ENCODE measurements around the gene KCNJ12.
"Not testable (repeated sequence)": the region's sequence is repeated elsewhere in the genome, so short reads cannot be mapped to it uniquely, and the experiment has no call there.

KCNJ12 gene

GRCh38 chr17:21413570-21414279 is 37.6 kb downstream of the KCNJ12 start:
- 40 to 77% methylated on average over 3 to 6 of the region's 11 CpGs for WGBS, 2 experiments
- not testable (repeated sequence) for H3K9me3 ChIP-seq (ENCODE audit: control insufficient read depth, low read length); H3K27ac ChIP-seq (ENCODE audit: insufficient read depth, low read depth, low read length, poor library complexity, severe bottlenecking); H3K4me1 ChIP-seq (ENCODE audit: control insufficient read depth, insufficient read depth, low read length); H3K4me3 ChIP-seq (ENCODE audit: insufficient read depth, low read depth, low read length); H3K27me3 ChIP-seq (ENCODE audit: control insufficient read depth, insufficient read depth, low read length, poor library complexity, severe bottlenecking); H3K36me3 ChIP-seq (ENCODE audit: control insufficient read depth, insufficient read depth, low read length)

- H3K4me3 ChIP-seq (ENCODE audit: insufficient read depth, low read depth, low read length); H3K36me3 ChIP-seq (ENCODE audit: control insufficient read depth, insufficient read depth, low read length); H3K27ac ChIP-seq (ENCODE audit: insufficient read depth, low read depth, low read length, poor library complexity, severe bottlenecking); H3K4me1 ChIP-seq (ENCODE audit: control insufficient read depth, insufficient read depth, low read length); H3K27me3 ChIP-seq (ENCODE audit: control insufficient read depth, insufficient read depth, low read length, poor library complexity, severe bottlenecking); H3K9me3 ChIP-seq (ENCODE audit: control insufficient read depth, low read length): not testable (repeated sequence)
- WGBS, 2 experiments, result 74 to 76% methylated on average over 6 to 7 of the region's 7 CpGs
Measured at GRCh38 chr17:21414616-21415015, 38.5 kb downstream of the KCNJ12 start.

DNA sequence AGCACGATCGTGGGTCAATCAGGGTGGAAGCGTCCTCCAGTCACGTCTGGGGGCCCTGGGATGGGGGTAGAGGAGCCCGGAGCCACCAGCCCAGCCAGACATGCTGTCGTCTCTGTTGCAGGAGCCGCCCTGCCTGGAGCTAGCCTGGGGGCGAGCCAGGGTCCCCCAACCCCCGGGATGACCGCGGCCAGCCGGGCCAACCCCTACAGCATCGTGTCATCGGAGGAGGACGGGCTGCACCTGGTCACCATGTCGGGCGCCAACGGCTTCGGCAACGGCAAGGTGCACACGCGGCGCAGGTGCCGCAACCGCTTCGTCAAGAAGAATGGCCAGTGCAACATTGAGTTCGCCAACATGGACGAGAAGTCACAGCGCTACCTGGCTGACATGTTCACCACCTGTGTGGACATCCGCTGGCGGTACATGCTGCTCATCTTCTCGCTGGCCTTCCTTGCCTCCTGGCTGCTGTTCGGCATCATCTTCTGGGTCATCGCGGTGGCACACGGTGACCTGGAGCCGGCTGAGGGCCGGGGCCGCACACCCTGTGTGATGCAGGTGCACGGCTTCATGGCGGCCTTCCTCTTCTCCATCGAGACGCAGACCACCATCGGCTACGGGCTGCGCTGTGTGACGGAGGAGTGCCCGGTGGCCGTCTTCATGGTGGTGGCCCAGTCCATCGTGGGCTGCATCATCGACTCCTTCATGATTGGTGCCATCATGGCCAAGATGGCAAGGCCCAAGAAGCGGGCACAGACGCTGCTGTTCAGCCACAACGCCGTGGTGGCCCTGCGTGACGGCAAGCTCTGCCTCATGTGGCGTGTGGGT is 39.2 kb downstream of the KCNJ12 start:
- H3K4me1 ChIP-seq (ENCODE audit: control insufficient read depth, insufficient read depth, low read length); H3K27me3 ChIP-seq (ENCODE audit: control insufficient read depth, insufficient read depth, low read length, poor library complexity, severe bottlenecking); H3K9me3 ChIP-seq (ENCODE audit: control insufficient read depth, low read length); H3K27ac ChIP-seq (ENCODE audit: insufficient read depth, low read depth, low read length, poor library complexity, severe bottlenecking); H3K4me3 ChIP-seq (ENCODE audit: insufficient read depth, low read depth, low read length); H3K36me3 ChIP-seq (ENCODE audit: control insufficient read depth, insufficient read depth, low read length): not testable (repeated sequence)
- WGBS, 2 experiments, result 89 to 92% methylated on average over 50 to 54 of the region's 58 CpGs

DNA sequence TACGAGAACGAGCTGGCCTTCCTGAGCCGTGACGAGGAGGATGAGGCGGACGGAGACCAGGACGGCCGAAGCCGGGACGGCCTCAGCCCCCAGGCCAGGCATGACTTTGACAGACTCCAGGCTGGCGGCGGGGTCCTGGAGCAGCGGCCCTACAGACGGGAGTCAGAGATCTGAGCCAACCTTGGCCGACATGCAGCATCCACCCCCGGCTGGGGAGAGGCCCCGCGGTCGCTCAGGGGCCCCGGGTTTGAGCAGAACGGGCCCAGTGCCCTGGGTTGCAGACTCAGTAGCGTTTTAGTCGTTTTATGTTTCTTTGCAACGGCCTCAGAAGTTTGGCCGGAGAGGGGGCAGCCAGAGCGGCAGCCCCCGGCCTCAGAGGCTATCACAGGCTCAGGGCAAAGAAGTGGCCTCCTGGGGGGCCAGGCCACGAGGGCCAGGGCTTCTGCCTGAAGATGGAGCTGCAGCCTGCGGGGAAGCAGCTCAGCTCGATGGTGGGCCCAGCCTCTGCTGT is 40.4 kb downstream of the KCNJ12 start:
- H3K27ac ChIP-seq (ENCODE audit: insufficient read depth, low read depth, low read length, poor library complexity, severe bottlenecking); H3K27me3 ChIP-seq (ENCODE audit: control insufficient read depth, insufficient read depth, low read length, poor library complexity, severe bottlenecking); H3K9me3 ChIP-seq (ENCODE audit: control insufficient read depth, low read length); H3K4me1 ChIP-seq (ENCODE audit: control insufficient read depth, insufficient read depth, low read length); H3K4me3 ChIP-seq (ENCODE audit: insufficient read depth, low read depth, low read length); H3K36me3 ChIP-seq (ENCODE audit: control insufficient read depth, insufficient read depth, low read length): not testable (repeated sequence)
- WGBS, 2 experiments, result 85 to 86% methylated on average over 30 of the region's 30 CpGs

DNA sequence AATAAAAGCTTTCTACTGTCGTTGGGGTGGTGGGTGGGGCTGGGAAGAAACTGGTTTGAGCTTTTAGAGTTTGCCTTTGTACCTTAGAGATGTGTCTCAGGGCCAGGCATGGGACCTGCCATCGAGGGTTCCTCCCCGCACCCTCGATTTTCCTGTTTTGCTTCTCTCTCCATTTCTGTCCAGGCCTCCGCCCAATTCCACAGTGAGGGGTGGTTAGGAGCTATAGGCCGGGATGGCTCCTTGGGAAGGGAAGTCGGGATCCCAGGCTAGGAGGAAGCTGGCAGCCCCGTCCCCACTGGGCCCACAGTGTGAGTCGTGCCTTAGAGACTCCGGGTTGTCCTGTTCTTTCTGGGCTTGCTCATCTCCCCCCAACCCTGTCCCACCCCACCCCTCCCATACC is 41.2 kb downstream of the KCNJ12 start:
- H3K36me3 ChIP-seq (ENCODE audit: control insufficient read depth, insufficient read depth, low read length), result not testable (repeated sequence)

GRCh38 chr17:21417921-21418320 is 41.8 kb downstream of the KCNJ12 start:
- no peaks in the 10 kb centered on the region for H3K9me3 ChIP-seq (ENCODE audit: control insufficient read depth, low read length)
- H3K4me1 ChIP-seq (ENCODE audit: control insufficient read depth, insufficient read depth, low read length), result no peaks in the 10 kb centered on the region
- H3K27me3 ChIP-seq (ENCODE audit: control insufficient read depth, insufficient read depth, low read length, poor library complexity, severe bottlenecking), result no peaks in the 10 kb centered on the region
- H3K27ac ChIP-seq (ENCODE audit: insufficient read depth, low read depth, low read length, poor library complexity, severe bottlenecking), result no peak overlapping the region
- no peak overlapping the region for H3K4me3 ChIP-seq (ENCODE audit: insufficient read depth, low read depth, low read length)
- 92 to 95% methylated on average over 9 of the region's 9 CpGs for whole genome bisulfite sequencing, 2 experiments
- H3K36me3 ChIP-seq (ENCODE audit: control insufficient read depth, insufficient read depth, low read length), result no peaks in the 10 kb centered on the region

More for the DNA sequence above, 41.2 kb downstream of the KCNJ12 start:
- H3K4me1 ChIP-seq (ENCODE audit: control insufficient read depth, insufficient read depth, low read length); H3K9me3 ChIP-seq (ENCODE audit: control insufficient read depth, low read length); H3K4me3 ChIP-seq (ENCODE audit: insufficient read depth, low read depth, low read length); H3K27me3 ChIP-seq (ENCODE audit: control insufficient read depth, insufficient read depth, low read length, poor library complexity, severe bottlenecking); H3K27ac ChIP-seq (ENCODE audit: insufficient read depth, low read depth, low read length, poor library complexity, severe bottlenecking): not testable (repeated sequence)
- WGBS, 2 experiments, result 93 to 94% methylated on average over 10 of the region's 10 CpGs

DNA sequence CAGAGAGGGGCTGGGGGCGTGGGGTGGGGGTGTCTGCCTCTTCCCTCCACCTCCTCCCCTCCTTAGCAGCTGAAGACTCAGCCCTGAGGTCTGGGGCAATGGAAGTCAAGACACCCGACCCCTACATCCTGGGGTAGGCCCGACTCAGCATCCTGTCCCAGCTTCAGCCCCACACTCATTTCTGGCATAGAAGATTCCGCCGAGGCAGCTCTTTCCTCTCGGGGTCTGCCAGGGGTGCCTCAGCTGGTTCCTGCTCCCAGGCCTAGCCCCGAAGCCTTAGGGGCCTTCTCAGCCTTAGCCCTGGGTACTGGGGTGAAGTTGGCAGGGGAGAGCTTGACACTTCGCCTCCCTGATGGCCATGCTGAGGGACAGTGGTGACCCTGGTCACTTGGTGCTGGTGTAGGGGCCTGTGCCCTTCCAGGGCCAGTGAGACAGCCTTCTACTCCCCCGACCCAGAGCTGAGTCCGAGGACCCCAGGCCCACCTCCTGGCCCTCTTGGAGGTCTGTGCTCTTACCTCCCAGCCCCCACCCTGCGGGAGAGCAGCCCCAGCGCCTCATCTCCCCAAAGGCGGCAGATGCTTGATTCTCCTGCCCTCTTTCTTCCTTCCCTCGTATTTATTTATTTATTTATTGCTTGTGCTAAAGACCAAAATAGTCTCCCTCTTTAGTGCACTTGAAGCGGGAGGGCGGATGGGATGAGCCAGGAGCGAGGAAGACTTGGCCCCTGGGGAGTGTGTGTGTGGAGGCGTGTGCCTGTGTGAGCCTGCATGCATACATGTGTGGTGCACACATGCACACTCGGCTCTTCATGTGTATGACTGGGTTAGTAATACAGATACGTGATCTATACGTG is 42.5 kb downstream of the KCNJ12 start:
- 91% methylated on average over 20 of the region's 21 CpGs for WGBS, 2 experiments
- no peak overlapping the region for H3K4me3 ChIP-seq (ENCODE audit: insufficient read depth, low read depth, low read length)
- no peaks in the 10 kb centered on the region for H3K4me1 ChIP-seq (ENCODE audit: control insufficient read depth, insufficient read depth, low read length)
- no peak overlapping the region for H3K27ac ChIP-seq (ENCODE audit: insufficient read depth, low read depth, low read length, poor library complexity, severe bottlenecking)
- no peaks in the 10 kb centered on the region for H3K27me3 ChIP-seq (ENCODE audit: control insufficient read depth, insufficient read depth, low read length, poor library complexity, severe bottlenecking)
- H3K36me3 ChIP-seq (ENCODE audit: control insufficient read depth, insufficient read depth, low read length), result no peaks in the 10 kb centered on the region
- H3K9me3 ChIP-seq (ENCODE audit: control insufficient read depth, low read length), result no peaks in the 10 kb centered on the region

DNA sequence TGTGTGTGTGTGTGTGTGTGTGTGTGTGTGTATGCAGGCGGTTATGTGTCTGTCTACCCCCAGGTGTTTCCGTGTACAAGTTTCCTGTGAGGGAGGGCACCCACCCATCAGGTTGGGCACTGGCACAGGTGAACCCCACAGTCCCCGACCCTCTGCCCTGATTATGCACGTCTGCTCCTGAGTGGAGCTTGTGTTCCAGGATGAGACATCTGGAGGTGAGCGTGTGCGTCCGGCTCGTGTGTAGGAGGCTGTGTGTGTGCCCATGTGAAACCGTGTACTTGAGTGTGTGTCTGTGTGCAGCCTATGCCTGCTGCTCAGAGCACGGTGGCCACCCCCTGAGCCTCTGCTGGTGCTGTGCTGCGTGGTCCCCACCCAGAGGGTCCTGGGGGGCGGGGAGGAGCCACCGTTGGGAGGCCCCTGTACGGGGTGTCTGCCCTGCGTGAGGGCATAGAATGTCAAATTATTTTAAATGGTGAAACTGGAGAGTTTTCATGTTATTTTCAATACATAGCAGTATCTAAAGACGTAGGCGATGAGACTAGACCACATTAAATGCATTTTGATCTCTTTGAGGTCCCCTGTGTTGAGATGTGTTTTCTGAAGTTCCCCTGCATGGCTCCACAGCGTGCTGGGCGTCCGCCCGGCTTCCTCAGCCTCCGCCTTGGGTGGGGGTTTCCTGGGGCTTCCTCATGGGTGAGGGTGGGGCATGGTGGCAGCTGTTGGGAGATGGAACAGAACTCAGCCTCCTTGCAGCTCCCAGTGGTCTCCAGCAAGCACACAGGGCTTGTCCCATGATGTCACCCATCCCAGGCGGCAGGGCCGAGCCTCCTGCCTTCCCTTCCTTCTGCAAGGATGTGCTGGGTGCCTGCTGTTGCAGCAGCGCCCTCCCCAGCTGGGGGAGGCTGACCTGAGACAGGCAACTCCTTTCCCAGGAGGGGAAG is 43.4 kb downstream of the KCNJ12 start:
- Histone ChIP-seq H3K27me3 (ENCODE audit: control insufficient read depth, insufficient read depth, low read length, poor library complexity, severe bottlenecking) (no peaks in the 10 kb centered on the region), H3K4me1 (ENCODE audit: control insufficient read depth, insufficient read depth, low read length) (no peaks in the 10 kb centered on the region), H3K27ac (ENCODE audit: insufficient read depth, low read depth, low read length, poor library complexity, severe bottlenecking) (no peak overlapping the region), H3K9me3 (ENCODE audit: control insufficient read depth, low read length) (no peaks in the 10 kb centered on the region), H3K4me3 (ENCODE audit: insufficient read depth, low read depth, low read length) (no peak overlapping the region), H3K36me3 (ENCODE audit: control insufficient read depth, insufficient read depth, low read length) (no peaks in the 10 kb centered on the region)
- 87 to 89% methylated on average over 25 of the region's 25 CpGs for WGBS, 2 experiments

GRCh38 chr17:21420503-21421090 is 44.4 kb downstream of the KCNJ12 start:
- H3K27me3 ChIP-seq (ENCODE audit: control insufficient read depth, insufficient read depth, low read length, poor library complexity, severe bottlenecking); H3K27ac ChIP-seq (ENCODE audit: insufficient read depth, low read depth, low read length, poor library complexity, severe bottlenecking); H3K36me3 ChIP-seq (ENCODE audit: control insufficient read depth, insufficient read depth, low read length); H3K4me3 ChIP-seq (ENCODE audit: insufficient read depth, low read depth, low read length); H3K9me3 ChIP-seq (ENCODE audit: control insufficient read depth, low read length); H3K4me1 ChIP-seq (ENCODE audit: control insufficient read depth, insufficient read depth, low read length): not testable (repeated sequence)
- WGBS, 2 experiments, result 79 to 86% methylated on average over 10 to 11 of the region's 11 CpGs

All from ectodermal cell (in vitro differentiated cells).